DOHH2 (cell line): Measurements from ENCODE around the gene PDE4D.

Experiments used
- CTCF ChIP-seq: fragments of 200-600 bp; sonication (generic); IDR thresholded peaks from one replicate; pipeline ENCODE4 v1.5.1; 2014; ENCODE audit warnings: antibody characterized with exemption, mild to moderate bottlenecking, low read depth, low read length; ENCODE audit not compliant: poor library complexity, severe bottlenecking
- EZH2phosphoT487 ChIP-seq: fragments of 200-600 bp; sonication (generic); IDR thresholded peaks from 2 replicates; pipeline ENCODE4 v1.6.1; 2017; ENCODE audit warnings: borderline replicate concordance, mild to moderate bottlenecking, antibody characterized with exemption, low read length, moderate library complexity, mixed read lengths

GRCh38 chr5:59763541-59763940 is 130.0 kb downstream of the PDE4D start:
- no peak for TF ChIP-seq CTCF
- no peak for TF ChIP-seq EZH2phosphoT487
